ENCODE measurements around the gene TIMM17A.

DNA sequence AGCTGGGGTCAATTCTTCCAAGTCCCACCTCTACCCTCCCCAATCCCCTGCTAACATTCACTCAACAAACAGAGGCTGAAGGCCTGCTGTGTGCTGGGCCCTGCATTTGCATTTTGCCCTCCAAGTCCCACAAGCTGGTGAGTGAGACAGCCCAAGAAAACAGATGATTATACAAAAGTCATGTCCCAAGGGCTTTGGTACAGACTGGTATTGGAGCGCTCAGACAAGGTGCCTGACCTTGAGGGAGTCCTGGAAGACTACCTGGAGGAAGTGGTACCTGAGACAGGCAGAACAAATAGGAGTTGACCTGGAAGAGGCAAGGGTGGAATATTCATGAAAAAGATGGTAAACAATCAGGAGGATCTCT lies 13.2 kb upstream of the TIMM17A start:
- TF ChIP-seq, protein P1, sequence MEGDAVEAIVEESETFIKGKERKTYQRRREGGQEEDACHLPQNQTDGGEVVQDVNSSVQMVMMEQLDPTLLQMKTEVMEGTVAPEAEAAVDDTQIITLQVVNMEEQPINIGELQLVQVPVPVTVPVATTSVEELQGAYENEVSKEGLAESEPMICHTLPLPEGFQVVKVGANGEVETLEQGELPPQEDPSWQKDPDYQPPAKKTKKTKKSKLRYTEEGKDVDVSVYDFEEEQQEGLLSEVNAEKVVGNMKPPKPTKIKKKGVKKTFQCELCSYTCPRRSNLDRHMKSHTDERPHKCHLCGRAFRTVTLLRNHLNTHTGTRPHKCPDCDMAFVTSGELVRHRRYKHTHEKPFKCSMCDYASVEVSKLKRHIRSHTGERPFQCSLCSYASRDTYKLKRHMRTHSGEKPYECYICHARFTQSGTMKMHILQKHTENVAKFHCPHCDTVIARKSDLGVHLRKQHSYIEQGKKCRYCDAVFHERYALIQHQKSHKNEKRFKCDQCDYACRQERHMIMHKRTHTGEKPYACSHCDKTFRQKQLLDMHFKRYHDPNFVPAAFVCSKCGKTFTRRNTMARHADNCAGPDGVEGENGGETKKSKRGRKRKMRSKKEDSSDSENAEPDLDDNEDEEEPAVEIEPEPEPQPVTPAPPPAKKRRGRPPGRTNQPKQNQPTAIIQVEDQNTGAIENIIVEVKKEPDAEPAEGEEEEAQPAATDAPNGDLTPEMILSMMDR (IDR thresholded peaks at IDR 0.05): no peak
- no peak for TF ChIP-seq POLR2A (IDR thresholded peaks at IDR 0.05)
- no peak for TF ChIP-seq EP300 (IDR thresholded peaks at IDR 0.05)

All from ovary (tissue), 3 donors.